K562 (cell line): ENCODE results near the gene ZNF195. TPM values are rescaled to one million over a fixed set of nuclear protein-coding genes. Genes with fewer than 3 reads are reported as not detected.

Experiments
- BHLHE40 ChIP-seq: IDR thresholded peaks from 2 replicates; pipeline ENCODE4 v1.6.1; 2011; ENCODE audit warnings: low read length, improper control_type of control experiment
- HNRNPUL1 ChIP-seq: fragments of 200-400 bp; formaldehyde crosslinking; IDR thresholded peaks from 2 replicates; pipeline ENCODE4 v1.6.1; 2017; ENCODE audit warnings: low read length
- L3MBTL2 ChIP-seq: fragments of 450-650 bp; IDR thresholded peaks from 2 replicates; pipeline ENCODE4 v1.6.1; 2016; ENCODE audit warnings: mild to moderate bottlenecking, moderate library complexity
- PYGO2 ChIP-seq: fragments of 450-650 bp; IDR thresholded peaks from 2 replicates; pipeline ENCODE4 v1.6.1; 2016; ENCODE audit warnings: mild to moderate bottlenecking, missing genetic modification characterization, moderate library complexity, missing compliant biosample characterization
- SUPT5H ChIP-seq: fragments of 450-650 bp; IDR thresholded peaks from 2 replicates; pipeline ENCODE4 v1.6.1; 2016
- TRIM24 ChIP-seq, 2 experiments: fragments of 450-650 bp; IDR thresholded peaks; 2 replicates each; pipeline ENCODE4 v1.6.1; 2016
- TRIM28 ChIP-seq: fragments of 450-650 bp; IDR thresholded peaks from 2 replicates; pipeline ENCODE4 v1.6.1; 2017
- ZFPM2 ChIP-seq: fragments of 250-450 bp; sonication (Bioruptor Pico); IDR thresholded peaks from 2 replicates; pipeline ENCODE4 v1.5.1; 2022; ENCODE audit warnings: mild to moderate bottlenecking
- ZNF274 ChIP-seq: IDR thresholded peaks from 2 replicates; pipeline ENCODE4 v1.6.1; 2011; ENCODE audit warnings: low read depth, mild to moderate bottlenecking, low read length, moderate library complexity, borderline replicate concordance
- ZNF695 ChIP-seq: fragments of 450-650 bp; formaldehyde crosslinking; IDR thresholded peaks from 2 replicates; pipeline ENCODE4 v1.4.0; 2020; ENCODE audit warnings: mild to moderate bottlenecking, moderate library complexity
- polyA plus RNA-seq, 8 experiments: library from polyadenylated mRNA; depleted of rRNA in 4 of 8; stranded (reverse) in 5 of 8; unstranded in 3 of 8; fragments of >200 nt; fragmentation: Nextera tagmentation in 2 of 8; fragmentation: Illumina TruSeq in 1 of 8; extraction: Ambion mirVana in 2 of 8; extraction: Trizol in 1 of 8; gene quantifications; 2 replicates each; pipeline versions ENCODE4 v1.2.1 to v1.2.3, GENCODE V29; 2011 to 2014; ENCODE audit warnings: inconsistent platforms in 1 of 8, missing spikeins in 1 of 8
- total RNA-seq, 7 experiments: library from RNA; depleted of rRNA in 6 of 7; stranded (reverse); fragments of >200 nt in 6 of 7; fragmentation: Illumina TruSeq in 2 of 7; extraction: Trizol in 2 of 7; gene quantifications; 2 replicates each; pipeline versions ENCODE4 v1.2.1 to v1.2.3, GENCODE V29; 2011 to 2021; ENCODE audit warnings: low replicate concordance in 1 of 7
- TF ChIP-seq, protein P1 (sequence below): sonication (generic); formaldehyde crosslinking; IDR thresholded peaks from 2 replicates; pipeline ENCODE4 v1.8.1; 2022; ENCODE audit warnings: missing genetic modification reagents

ZNF195 gene
- total and polyA plus RNA-seq, 9 of the 15 experiments (the other 6 are each of a cell fraction or from before 2014, with no cell fraction given) = 42.1 to 75.5 (median 60.4) TPM

DNA sequence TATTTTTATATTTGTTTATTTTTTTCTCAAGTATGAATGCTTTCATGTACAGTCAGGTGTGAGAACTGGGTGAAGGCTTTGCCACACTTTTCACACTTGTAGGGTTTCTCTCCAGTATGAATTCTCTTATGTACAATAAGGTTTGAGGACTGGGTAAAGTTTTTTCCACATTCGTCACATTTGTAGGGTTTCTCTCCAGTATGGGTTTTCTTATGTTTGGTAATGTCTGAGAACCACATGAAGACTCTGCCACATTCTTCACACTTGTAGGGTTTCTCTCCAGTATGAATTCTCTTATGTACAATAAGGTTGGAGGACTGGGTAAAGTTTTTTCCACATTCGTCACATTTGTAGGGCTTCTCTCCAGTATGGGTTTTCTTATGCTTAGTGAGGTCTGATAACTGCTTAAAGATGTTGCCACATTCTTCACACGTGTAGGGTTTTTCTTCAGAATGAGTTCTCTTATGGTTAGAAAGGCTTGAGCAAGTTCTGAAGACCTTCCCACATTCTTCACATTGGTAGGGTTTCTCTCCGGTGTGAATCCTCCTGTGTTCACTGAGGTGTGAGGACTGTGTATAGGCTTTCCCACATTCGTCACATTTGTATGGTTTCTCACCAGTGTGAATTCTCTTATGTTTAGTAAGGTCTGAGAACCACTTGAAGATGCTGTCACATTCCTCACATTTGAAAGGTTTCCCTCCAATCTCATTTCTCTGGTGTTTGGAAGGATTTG lies 19.7 kb downstream of the ZNF195 start (continued):
- TF ChIP-seq TRIM24 (IDR thresholded peaks at IDR 0.05) = peak in 1 of 2 experiments; percentile 72; a peak in 2 of 4 replicates
- no peak for TF ChIP-seq ZFPM2 (CRISPR knock-in tag)
- no peak for TF ChIP-seq BHLHE40
- TF ChIP-seq, protein P1, sequence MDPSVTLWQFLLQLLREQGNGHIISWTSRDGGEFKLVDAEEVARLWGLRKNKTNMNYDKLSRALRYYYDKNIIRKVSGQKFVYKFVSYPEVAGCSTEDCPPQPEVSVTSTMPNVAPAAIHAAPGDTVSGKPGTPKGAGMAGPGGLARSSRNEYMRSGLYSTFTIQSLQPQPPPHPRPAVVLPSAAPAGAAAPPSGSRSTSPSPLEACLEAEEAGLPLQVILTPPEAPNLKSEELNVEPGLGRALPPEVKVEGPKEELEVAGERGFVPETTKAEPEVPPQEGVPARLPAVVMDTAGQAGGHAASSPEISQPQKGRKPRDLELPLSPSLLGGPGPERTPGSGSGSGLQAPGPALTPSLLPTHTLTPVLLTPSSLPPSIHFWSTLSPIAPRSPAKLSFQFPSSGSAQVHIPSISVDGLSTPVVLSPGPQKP (CRISPR knock-in tag) = no peak
- TF ChIP-seq TRIM28 = peak; percentile 94
- no peak for TF ChIP-seq ZNF695 (CRISPR knock-in tag)
- TF ChIP-seq HNRNPUL1 = no peak
- TF ChIP-seq PYGO2 (tag) = no peak
- peak; percentile 47; the same call in 1 of the 2 replicates for TF ChIP-seq SUPT5H
- peak; percentile 99 for TF ChIP-seq ZNF274
- TF ChIP-seq L3MBTL2 = peak; percentile 44; the same call in 1 of the 2 replicates
